Skeletal muscle tissue (tissue), 4 donors: Measurements from ENCODE around the gene HNMT. TPM values are rescaled to one million over a fixed set of nuclear protein-coding genes. Genes with fewer than 3 reads are reported as not detected.
"Not testable (repeated sequence)": the region's sequence is repeated elsewhere in the genome, so short reads cannot be mapped to it uniquely, and the experiment has no call there.

Source experiments
- H3K27ac ChIP-seq: one replicate; pipeline ENCODE4 v1.7.0; 2013; ENCODE audit warnings: mild to moderate bottlenecking, low read depth, low read length, inconsistent platforms
- H3K27me3 ChIP-seq, 3 donors: one replicate each; pipeline ENCODE4 v1.7.0; 2013; ENCODE audit warnings: low read length in 3 of 3; ENCODE audit not compliant: control insufficient read depth in 3 of 3, insufficient read depth in 3 of 3
- H3K36me3 ChIP-seq, 3 donors: one replicate each; pipeline ENCODE4 v1.7.0; 2013; ENCODE audit warnings: low read length in 3 of 3; ENCODE audit not compliant: control insufficient read depth in 3 of 3, insufficient read depth in 3 of 3
- H3K4me1 ChIP-seq, 3 donors: one replicate each; pipeline ENCODE4 v1.7.0; 2013; ENCODE audit warnings: low read length in 3 of 3, mild to moderate bottlenecking in 3 of 3; ENCODE audit not compliant: control insufficient read depth in 3 of 3, insufficient read depth in 3 of 3
- H3K4me3 ChIP-seq, 3 donors: one replicate each; pipeline ENCODE4 v1.7.0; 2013; ENCODE audit warnings: low read length in 3 of 3
- H3K9ac ChIP-seq, 3 donors: one replicate each; pipeline ENCODE4 v1.7.0; 2013; ENCODE audit warnings: low read length in 3 of 3, mild to moderate bottlenecking in 3 of 3, moderate library complexity in 2 of 3, low read depth in 1 of 3
- H3K9me3 ChIP-seq, 3 donors: one replicate each; pipeline ENCODE4 v1.7.0; 2013; ENCODE audit warnings: low read length in 3 of 3; ENCODE audit not compliant: control insufficient read depth in 3 of 3
- total RNA-seq: library from RNA; depleted of rRNA; stranded (reverse); fragments of >200 nt; gene quantifications from one replicate; pipeline ENCODE4 v1.2.3, GENCODE V29; 2014
- donor health status: Osteomylitis.

The HNMT gene
- total RNA-seq, 1 donor from 2014 or later: 43.3 TPM

DNA sequence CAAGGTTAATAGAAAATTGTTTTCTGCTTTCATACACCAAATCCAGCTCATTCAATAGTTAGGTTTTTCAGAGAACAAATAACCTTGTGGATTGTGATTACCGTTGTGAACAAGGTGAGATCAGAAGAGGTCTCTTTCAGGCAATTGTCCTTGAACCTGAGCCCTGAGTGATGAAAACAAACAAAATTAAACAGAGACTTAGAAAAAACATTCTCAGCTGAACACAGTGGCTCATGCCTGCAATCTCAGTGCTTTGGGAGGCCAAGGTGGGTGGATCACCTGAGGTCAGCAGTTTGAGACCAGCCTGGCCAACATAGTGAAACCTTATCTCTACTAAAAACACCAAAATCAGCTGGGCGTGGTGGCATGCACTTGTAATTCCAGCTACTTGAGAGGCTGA is 68.1 kb downstream of the HNMT start:
- no peaks in the 10 kb centered on the region for H3K27me3 ChIP-seq
- H3K9ac ChIP-seq: no peak overlapping the region
- H3K27ac ChIP-seq: no peak overlapping the region
- H3K4me3 ChIP-seq: no peak overlapping the region
- H3K36me3 ChIP-seq: no peaks in the 10 kb centered on the region
- H3K9me3 ChIP-seq: no peaks in the 10 kb centered on the region
- H3K4me1 ChIP-seq: no peaks in the 10 kb centered on the region

DNA sequence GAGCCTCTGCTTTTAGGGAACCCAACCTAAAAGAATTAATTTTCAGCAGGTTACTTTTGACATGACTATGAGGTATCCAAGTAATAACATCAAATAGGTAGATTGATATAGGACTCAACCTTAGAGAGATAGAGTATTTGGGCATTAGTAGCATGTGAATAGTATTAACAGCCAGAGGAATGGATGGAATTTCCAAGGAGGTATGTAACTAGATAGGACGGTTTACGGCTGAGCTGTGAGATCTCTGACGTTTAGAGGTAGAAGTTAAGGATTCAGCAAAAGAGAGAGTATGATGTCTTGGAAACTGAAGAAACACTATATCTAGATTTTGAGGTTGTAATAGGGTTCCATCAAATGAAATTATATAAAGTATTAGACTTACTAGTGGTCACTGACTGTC is 70.3 kb downstream of the HNMT start:
- no peak overlapping the region for H3K4me3 ChIP-seq
- no peaks in the 10 kb centered on the region for H3K4me1 ChIP-seq
- no peaks in the 10 kb centered on the region for H3K36me3 ChIP-seq
- no peaks in the 10 kb centered on the region for H3K9me3 ChIP-seq
- H3K27me3 ChIP-seq: no peaks in the 10 kb centered on the region
- H3K9ac ChIP-seq: no peak overlapping the region
- no peak overlapping the region for H3K27ac ChIP-seq

DNA sequence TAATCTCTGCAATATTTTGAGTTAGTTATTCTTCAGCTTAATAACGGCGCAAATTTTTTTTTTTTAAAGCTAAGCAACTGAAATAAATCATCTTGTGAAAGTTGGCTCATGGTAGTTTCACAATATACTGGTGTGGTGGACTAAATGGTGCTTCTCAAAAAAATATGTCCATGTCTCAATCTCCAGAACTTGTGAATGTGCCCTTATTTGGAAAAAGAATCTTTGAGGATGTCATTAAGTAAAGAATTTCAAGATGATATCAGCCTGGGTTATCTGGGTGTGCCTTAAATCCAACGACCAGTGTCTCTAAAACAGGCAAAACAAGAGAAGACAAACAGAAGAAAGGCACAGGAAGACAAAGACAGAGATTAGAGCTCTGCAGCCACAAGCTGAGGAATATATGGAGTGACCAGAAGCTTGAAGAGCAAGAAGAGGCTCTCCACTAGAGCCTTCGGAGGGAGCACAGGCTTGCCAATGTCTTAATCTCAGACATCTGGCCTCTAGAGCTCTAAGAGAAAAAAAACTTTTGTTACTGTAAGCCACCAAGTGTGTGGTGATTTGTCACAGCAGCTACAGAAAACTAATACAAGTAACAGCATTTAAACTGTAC is 71.4 kb downstream of the HNMT start:
- H3K27ac ChIP-seq: no peak overlapping the region
- no peak overlapping the region for H3K4me3 ChIP-seq
- H3K9me3 ChIP-seq: no peaks in the 10 kb centered on the region
- no peaks in the 10 kb centered on the region for H3K27me3 ChIP-seq
- no peaks in the 10 kb centered on the region for H3K36me3 ChIP-seq
- H3K9ac ChIP-seq: no peak overlapping the region
- H3K4me1 ChIP-seq: no peaks in the 10 kb centered on the region

DNA sequence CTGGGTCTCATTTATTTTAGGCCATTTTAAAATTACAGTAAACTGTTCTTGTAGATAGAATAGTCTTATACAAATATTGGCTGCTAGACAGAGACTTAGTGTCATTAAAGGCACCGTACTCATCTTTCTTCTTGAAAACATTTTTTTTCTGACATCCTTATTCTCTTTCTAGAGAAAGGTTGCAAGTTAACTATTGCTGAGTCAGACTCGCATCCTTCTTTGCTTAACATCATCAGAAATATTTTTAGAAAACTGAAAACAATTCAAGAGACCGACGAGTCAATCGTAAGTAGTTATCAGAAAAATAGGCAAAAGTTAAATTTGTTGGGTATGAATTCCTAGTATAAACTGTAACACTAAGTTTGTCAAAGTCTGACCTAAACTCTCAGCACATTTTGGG is 72.2 kb downstream of the HNMT start:
- H3K27ac ChIP-seq: no peak overlapping the region
- no peak overlapping the region for H3K9ac ChIP-seq
- H3K9me3 ChIP-seq: no peaks in the 10 kb centered on the region
- H3K4me1 ChIP-seq: no peaks in the 10 kb centered on the region
- H3K36me3 ChIP-seq: no peaks in the 10 kb centered on the region
- no peak overlapping the region for H3K4me3 ChIP-seq
- no peaks in the 10 kb centered on the region for H3K27me3 ChIP-seq

DNA sequence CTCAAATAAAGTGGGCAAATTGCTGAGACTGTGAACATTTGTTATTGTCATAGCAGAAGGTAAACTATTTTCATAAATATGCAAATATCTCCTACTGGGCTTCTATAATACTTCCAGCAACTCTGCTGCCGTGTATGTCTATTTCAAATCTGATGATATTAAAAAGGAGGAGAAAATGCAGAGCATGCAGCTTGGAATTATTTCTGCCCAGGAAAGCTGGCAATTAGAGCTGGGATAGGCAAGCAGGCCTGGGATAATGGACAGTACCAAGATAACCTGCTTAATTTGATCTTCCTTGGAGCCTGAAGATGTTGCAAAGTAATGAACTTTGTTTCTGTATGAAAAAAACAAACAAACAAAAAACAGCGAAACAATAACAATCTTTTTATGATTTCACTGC is 72.8 kb downstream of the HNMT start:
- Histone ChIP-seq H3K36me3 (no peaks in the 10 kb centered on the region), H3K27ac (no peak overlapping the region), H3K4me3 (no peak overlapping the region), H3K9me3 (no peaks in the 10 kb centered on the region), H3K4me1 (no peaks in the 10 kb centered on the region), H3K9ac (no peak overlapping the region), H3K27me3 (no peaks in the 10 kb centered on the region)

DNA sequence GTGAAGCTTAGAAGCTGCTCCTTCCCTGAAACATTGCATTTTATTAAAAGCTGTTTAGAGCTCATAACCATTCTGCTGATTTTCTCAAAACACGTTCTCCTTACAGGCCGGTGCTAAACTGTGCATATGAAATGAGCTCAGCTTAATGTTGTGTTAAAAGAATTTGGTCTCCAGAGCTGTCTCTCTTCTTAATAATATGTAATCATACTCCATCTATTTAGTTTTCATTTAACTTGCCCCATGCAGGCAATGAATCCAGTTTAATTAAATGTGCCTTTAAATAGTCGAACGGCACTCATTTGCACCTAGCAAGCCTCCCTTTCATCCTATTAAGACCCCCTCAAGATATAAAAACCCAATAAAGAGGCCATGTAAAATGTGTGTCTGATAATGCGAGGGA is 76.3 kb downstream of the HNMT start:
- H3K36me3 ChIP-seq: no peaks in the 10 kb centered on the region
- H3K9ac ChIP-seq: no peak overlapping the region
- no peak overlapping the region for H3K27ac ChIP-seq
- H3K4me3 ChIP-seq: no peak overlapping the region
- H3K27me3 ChIP-seq: no peaks in the 10 kb centered on the region
- H3K9me3 ChIP-seq: no peaks in the 10 kb centered on the region
- no peaks in the 10 kb centered on the region for H3K4me1 ChIP-seq

DNA sequence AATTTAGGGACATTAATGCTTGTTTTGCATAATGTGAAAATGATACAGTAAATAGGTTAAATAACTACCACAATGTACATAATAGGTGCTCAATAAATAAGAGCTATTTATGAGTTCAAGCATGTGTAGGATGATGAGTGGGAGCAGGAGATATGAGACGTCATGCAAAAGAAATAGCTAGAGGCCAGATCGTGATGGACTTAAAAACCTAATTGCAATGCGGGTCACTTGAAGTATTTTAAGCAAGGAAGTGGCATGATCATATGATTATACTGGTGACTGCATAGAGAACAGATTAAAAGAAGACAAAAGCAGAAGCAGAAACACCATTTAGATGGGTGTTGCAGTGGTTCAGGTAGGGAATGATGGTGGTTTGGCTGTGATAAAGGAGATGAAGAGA is 78.0 kb downstream of the HNMT start:
- Histone ChIP-seq H3K27me3 (no peaks in the 10 kb centered on the region), H3K27ac (no peak overlapping the region), H3K4me1 (no peaks in the 10 kb centered on the region), H3K9me3 (no peaks in the 10 kb centered on the region), H3K4me3 (no peak overlapping the region), H3K36me3 (no peaks in the 10 kb centered on the region), H3K9ac (no peak overlapping the region)

DNA sequence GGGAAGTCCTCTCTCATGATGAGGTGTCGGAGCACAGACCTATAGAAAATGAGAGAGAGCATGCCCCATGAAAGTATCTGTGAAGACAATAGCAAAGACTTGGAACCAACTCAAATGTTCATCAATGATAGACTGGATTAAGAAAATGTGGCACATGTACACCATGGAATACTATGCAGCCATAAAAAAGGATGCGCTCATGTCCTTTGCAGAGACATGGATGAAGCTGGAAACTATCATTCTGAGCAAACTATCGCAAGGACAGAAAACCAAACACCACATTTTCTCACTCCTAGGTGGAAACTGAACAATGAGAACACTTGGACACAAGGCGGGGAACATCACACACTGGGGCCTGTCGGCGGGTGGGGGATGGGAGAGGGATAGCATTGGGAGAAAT is 79.3 kb downstream of the HNMT start:
- H3K9ac ChIP-seq, H3K9me3 ChIP-seq, H3K36me3 ChIP-seq, H3K27ac ChIP-seq, H3K4me1 ChIP-seq, H3K27me3 ChIP-seq, H3K4me3 ChIP-seq: not testable (repeated sequence)

DNA sequence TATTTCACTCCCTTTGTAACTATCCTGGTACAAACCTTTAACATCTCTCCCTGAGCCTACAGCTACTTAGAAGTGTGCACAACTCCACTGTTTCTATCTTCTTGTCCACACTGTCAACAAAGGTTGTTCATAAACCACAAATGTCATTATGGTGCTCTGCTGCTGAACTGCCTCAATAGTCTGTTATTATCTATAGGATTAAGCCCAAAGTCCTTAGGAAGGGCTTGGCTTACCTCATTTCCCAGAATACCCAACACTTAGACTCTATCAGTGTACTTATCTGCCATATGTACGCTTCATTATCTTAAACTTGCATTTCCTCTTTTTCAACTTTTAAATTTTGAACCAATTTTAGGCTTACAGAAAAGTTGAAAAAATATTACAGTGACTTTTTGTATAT is 94.2 kb downstream of the HNMT start:
- H3K9me3 ChIP-seq: no peaks in the 10 kb centered on the region

DNA sequence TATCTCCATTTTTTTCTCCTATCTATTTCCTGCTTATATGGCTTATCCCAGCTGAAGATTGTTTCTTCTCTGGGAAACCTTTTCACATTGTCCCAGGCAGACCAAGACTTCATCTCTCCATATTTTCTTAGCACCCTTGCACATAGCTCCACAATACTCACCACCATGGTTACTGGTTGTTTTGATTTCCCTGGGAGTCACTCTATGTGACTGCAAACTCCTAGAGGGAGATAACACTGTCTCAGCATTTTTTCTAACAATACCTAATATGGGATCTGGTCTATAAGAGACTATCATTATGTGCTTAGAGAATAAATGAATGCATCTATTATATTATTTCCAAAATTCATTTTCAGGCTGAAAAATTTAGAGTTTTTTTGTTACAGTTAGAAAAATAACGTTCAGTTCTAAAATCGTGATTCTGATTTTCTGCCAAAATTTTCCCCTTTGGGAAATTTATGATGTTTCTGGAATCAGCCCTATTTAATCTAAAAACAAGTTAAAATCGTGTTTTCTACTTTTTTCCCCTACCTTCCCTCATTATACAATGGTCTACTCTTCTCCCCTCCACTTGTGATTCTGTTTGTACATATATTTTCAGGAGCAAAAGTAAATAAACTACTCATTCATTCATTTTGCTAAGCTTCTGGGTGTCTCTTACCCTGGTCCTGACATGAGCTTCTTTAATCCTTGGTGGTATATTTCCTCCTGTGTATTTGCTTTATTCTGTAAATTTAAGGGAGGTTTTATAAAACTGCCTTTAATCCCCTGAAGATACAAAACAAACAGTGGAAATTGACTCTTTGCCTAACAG is 95.4 kb downstream of the HNMT start:
- H3K4me1 ChIP-seq: no peaks in the 10 kb centered on the region
- H3K27me3 ChIP-seq: no peaks in the 10 kb centered on the region
- H3K9ac ChIP-seq: no peak overlapping the region
- H3K4me3 ChIP-seq: no peak overlapping the region
- no peaks in the 10 kb centered on the region for H3K9me3 ChIP-seq
- H3K36me3 ChIP-seq: no peaks in the 10 kb centered on the region
- no peak overlapping the region for H3K27ac ChIP-seq

More for the DNA sequence above, 94.2 kb downstream of the HNMT start:
- H3K4me1 ChIP-seq: no peaks in the 10 kb centered on the region
- no peak overlapping the region for H3K9ac ChIP-seq
- no peaks in the 10 kb centered on the region for H3K36me3 ChIP-seq
- H3K4me3 ChIP-seq: no peak overlapping the region
- H3K27ac ChIP-seq: no peak overlapping the region
- H3K27me3 ChIP-seq: no peaks in the 10 kb centered on the region
